Measurements from ENCODE around the gene SRP19.

DNA sequence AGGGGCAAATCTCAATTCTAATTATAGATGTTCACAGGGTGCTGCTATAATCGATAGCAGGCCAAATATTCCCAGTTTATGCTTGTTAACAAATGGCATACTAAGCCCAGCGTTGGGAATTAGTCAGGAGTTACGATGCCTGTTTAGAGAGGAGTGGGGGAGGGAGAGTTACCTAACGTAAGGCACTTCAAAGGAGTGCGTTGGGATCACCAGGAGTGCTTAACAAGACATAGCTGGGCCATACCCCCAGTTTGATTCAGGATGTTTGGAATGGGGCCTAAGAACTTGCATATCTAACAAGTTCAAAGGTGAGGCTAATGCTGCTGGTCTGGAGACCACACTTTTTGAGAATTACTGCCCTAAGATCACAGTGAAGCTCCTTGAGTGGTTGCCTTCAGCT lies 14.5 kb upstream of the SRP19 start:
- TF ChIP-seq TAF1 (IDR thresholded peaks at IDR 0.05; ENCODE audit: low read depth) = no peak
- TF ChIP-seq RAD21 (IDR thresholded peaks at IDR 0.05; ENCODE audit: low read depth) = no peak
- TF ChIP-seq, protein P1, sequence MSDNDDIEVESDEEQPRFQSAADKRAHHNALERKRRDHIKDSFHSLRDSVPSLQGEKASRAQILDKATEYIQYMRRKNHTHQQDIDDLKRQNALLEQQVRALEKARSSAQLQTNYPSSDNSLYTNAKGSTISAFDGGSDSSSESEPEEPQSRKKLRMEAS (IDR thresholded peaks at IDR 0.05) = no peak

Data from Ishikawa (cell line).